ENCODE results near the gene STK4. TPM values are rescaled to one million over a fixed set of nuclear protein-coding genes. Genes with fewer than 3 reads are reported as not detected.

STK4 gene
- total and polyA plus RNA-seq, 2 of the 8 experiments (the other 6 are each of a cell fraction or from before 2014, with no cell fraction given), result 12.0 to 34.3 TPM

- no peak overlapping the region for H3K23ac ChIP-seq (ENCODE audit: insufficient read length)
- ChIA-PET CTCF (ENCODE audit: partially characterized antibody) (interaction anchor here (0.9 to 15.3 kb wide), 16 partner anchors 8 to 250 kb away, joined by 3 to 233 read pairs (median 7); partner anchors contain the start of gene KCNS1), POLR2A (ENCODE audit: partially characterized antibody) (interaction anchor here (2.0 kb wide), 1 partner anchor 23 kb away, joined by 5 read pairs; no protein-coding TSS in a partner anchor)
- H3K4me3 ChIP-seq (ENCODE audit: extremely low read depth in 1 of 4, insufficient read depth in 2 of 4, low read depth in 3 of 4, low read length in 4 of 4), result no peak overlapping the region
- H4K5ac ChIP-seq (ENCODE audit: insufficient read length, low read depth, low read length), result no peak overlapping the region
- no peak overlapping the region for H2BK5ac ChIP-seq (ENCODE audit: low read depth, low read length)
- H2AFZ ChIP-seq (ENCODE audit: low read length), result no peak overlapping the region
- H3K18ac ChIP-seq (ENCODE audit: extremely low read depth, low read length), result no peak overlapping the region
- no peak overlapping the region for H3K56ac ChIP-seq (replicated peaks; ENCODE audit: insufficient read length, low read depth, low read length)
- H2BK120ac ChIP-seq (replicated peaks; ENCODE audit: low read depth, low read length), result no peak overlapping the region
- H3K9ac ChIP-seq (replicated peaks in 1 of 4; ENCODE audit: extremely low read depth in 1 of 4, low read depth in 3 of 4, low read length in 3 of 4), result no peak overlapping the region
- 93% methylated on average over 1 of the region's 1 CpG; no CpG with 5 or more reads in 1 of the 2 experiments for WGBS, 2 experiments (ENCODE audit: extremely low coverage in 1 of 2, insufficient coverage in 1 of 2, insufficient read length in 1 of 2, insufficient replicate concordance in 2 of 2, low coverage in 1 of 2, low lambda C conversion rate in 2 of 2, missing lambda C conversion rate in 1 of 2)
- no peak overlapping the region for H3K14ac ChIP-seq (ENCODE audit: insufficient read length)
- H4K91ac ChIP-seq (replicated peaks; ENCODE audit: insufficient read length, low read length), result no peak overlapping the region
- no peaks in the 10 kb centered on the region for H3K9me3 ChIP-seq (ENCODE audit: insufficient read depth in 2 of 2, low read depth in 1 of 2, low read length in 1 of 2)
- DNase-seq (ENCODE audit: low read depth in 1 of 2, low spot score in 2 of 2) (no peak), FAIRE-seq (no peak)
- no peak overlapping the region for H4K8ac ChIP-seq (ENCODE audit: extremely low read depth, insufficient read depth, low read length)
- no peaks in the 10 kb centered on the region for H3K23me2 ChIP-seq (ENCODE audit: low read depth, low read length)
- H2BK12ac ChIP-seq (ENCODE audit: low read depth, low read length), result no peak overlapping the region
- no peaks in the 10 kb centered on the region for H4K20me1 ChIP-seq (replicated peaks in 1 of 2; ENCODE audit: control insufficient read depth in 1 of 2, insufficient read depth in 2 of 2, low read length in 2 of 2)
- H3K79me1 ChIP-seq (ENCODE audit: low read depth, low read length), result no peaks in the 10 kb centered on the region; the same call in 1 of the 2 replicates
- H3K4ac ChIP-seq (replicated peaks; ENCODE audit: insufficient read length, low read depth, low read length), result no peak overlapping the region
- no peak overlapping the region for H2BK20ac ChIP-seq (ENCODE audit: low read length)
- H3K27ac ChIP-seq (ENCODE audit: low read depth, low read length), result no peak overlapping the region
- H3K36me3 ChIP-seq (ENCODE audit: control insufficient read depth in 2 of 4, insufficient read depth in 4 of 4, low read length in 3 of 4), result no peaks in the 10 kb centered on the region; a peak in 2 of 8 replicates
- H3K27me3 ChIP-seq (replicated peaks in 1 of 4; ENCODE audit: control insufficient read depth in 3 of 4, extremely low read depth in 1 of 4, insufficient read depth in 3 of 4, low read length in 3 of 4), result no peaks in the 10 kb centered on the region
- H2AK5ac ChIP-seq (ENCODE audit: low read depth, low read length), result no peak overlapping the region
- no peak overlapping the region for H3K4me2 ChIP-seq (ENCODE audit: insufficient read depth in 1 of 2, low read depth in 2 of 2, low read length in 2 of 2)
- no peak overlapping the region for H2BK15ac ChIP-seq (ENCODE audit: low read length)
- no peaks in the 10 kb centered on the region for H3K79me2 ChIP-seq (ENCODE audit: control insufficient read depth in 1 of 2, insufficient read depth in 2 of 2, low read length in 2 of 2)
- peaks cover 0 to 14% (median 2%) of the 10 kb centered on the region in 4 experiments; a peak in 3 of 7 replicates for H3K4me1 ChIP-seq (replicated peaks in 1 of 4; ENCODE audit: control insufficient read depth in 3 of 4, insufficient read depth in 4 of 4, low read length in 3 of 4)
- TF ChIP-seq CHD2 (IDR thresholded peaks at IDR 0.05; ENCODE audit: low read length), result no peak
- no peak for TF ChIP-seq USF2 (IDR thresholded peaks at IDR 0.05; ENCODE audit: low read length)
- TF ChIP-seq CBX5 (IDR thresholded peaks at IDR 0.05; ENCODE audit: low read depth, low read length), result no peak
- TF ChIP-seq TBP (IDR thresholded peaks at IDR 0.05; ENCODE audit: low read depth, low read length), result no peak
- no peak for TF ChIP-seq CTCF (IDR thresholded peaks at IDR 0.05; ENCODE audit: control extremely low read depth in 1 of 3, insufficient read depth in 1 of 3, low read depth in 1 of 3, low read length in 3 of 3)
- no peak for TF ChIP-seq SP4 (IDR thresholded peaks at IDR 0.05; ENCODE audit: low read length)
- no peak for TF ChIP-seq RAD21 (IDR thresholded peaks at IDR 0.05 in 1 of 2, conservative IDR thresholded peaks at IDR 0.05 in 1 of 2; ENCODE audit: low read depth in 2 of 2, low read length in 2 of 2)
- no peak for TF ChIP-seq BRCA1 (IDR thresholded peaks at IDR 0.05; ENCODE audit: low read depth, low read length)
- no peak for TF ChIP-seq ASH2L (IDR thresholded peaks at IDR 0.05; ENCODE audit: low read length)
- TF ChIP-seq RFX5 (IDR thresholded peaks at IDR 0.05; ENCODE audit: borderline replicate concordance, low read depth, low read length), result no peak
- TF ChIP-seq BACH1 (IDR thresholded peaks at IDR 0.05; ENCODE audit: low read length), result no peak
Measured at GRCh38 chr20:45042978-45043377, 76.7 kb downstream of the STK4 start.

Measured in H1 (cell line).